Body of pancreas (tissue), 4 donors: ENCODE data around the gene SYNE4.
A peak's percentile ranks its signal among the peaks of the same experiment; 100 is the strongest.

Experiments
- POLR2A ChIP-seq, 3 donors: fragments of 450-650 bp; IDR thresholded peaks; one replicate each; pipeline ENCODE4 v1.6.1; 2016; ENCODE audit warnings: antibody characterized with exemption in 3 of 3, mild to moderate bottlenecking in 2 of 3
- TF ChIP-seq, protein P1 (sequence below), 7 experiments: fragments of 450-650 bp in 4 of 7; fragments of 200-600 bp in 3 of 7; sonication (generic) in 3 of 7; IDR thresholded peaks; one replicate each; pipeline ENCODE4 v1.5.1; 2016 to 2019; ENCODE audit warnings: antibody characterized with exemption in 7 of 7

DNA sequence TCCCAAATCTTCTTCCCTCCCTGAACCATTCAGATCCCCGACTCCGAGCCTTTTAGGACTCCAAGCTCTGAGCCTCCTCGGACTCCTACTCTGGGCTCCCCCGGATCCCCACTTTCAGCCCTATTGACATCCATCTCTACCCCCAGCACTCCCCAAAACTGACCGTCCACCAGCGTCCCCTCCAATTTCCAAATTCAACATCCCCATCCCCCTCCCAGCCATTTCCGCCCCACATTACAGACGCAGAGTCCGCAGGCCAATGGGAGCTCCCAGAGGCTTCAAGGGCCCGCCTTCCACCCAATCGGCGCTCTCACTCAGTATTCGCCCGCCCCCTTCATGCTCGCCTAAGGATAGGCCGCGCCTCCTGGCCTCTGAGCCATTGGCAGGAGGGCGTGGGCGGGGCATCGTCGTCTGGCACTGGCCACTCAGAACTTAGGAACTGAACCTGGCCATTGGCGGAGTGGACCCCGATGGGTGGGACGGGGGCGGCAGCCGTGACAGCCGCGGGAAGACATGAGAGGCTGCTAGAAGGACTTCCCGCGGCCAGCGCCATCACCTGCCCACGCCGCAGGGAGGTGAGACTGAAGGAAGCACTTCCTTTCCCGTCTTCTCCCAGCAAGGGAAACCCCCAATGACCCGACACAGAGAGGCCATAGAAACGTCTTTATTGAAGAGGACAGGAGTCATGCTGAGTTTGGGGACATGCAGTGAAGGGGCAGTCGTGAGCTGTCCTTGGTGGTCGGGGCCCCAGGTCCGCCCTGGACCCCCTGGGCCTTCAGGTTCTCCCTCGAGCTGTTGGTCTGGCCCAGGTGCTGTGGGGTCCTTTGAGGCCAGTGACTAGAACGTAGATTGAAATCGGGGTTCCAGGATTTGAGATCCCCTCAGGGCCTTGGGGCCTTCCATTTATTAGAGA lies 5.7 kb upstream of the SYNE4 start, which contains the start of gene ALKBH6:
- TF ChIP-seq, protein P1, sequence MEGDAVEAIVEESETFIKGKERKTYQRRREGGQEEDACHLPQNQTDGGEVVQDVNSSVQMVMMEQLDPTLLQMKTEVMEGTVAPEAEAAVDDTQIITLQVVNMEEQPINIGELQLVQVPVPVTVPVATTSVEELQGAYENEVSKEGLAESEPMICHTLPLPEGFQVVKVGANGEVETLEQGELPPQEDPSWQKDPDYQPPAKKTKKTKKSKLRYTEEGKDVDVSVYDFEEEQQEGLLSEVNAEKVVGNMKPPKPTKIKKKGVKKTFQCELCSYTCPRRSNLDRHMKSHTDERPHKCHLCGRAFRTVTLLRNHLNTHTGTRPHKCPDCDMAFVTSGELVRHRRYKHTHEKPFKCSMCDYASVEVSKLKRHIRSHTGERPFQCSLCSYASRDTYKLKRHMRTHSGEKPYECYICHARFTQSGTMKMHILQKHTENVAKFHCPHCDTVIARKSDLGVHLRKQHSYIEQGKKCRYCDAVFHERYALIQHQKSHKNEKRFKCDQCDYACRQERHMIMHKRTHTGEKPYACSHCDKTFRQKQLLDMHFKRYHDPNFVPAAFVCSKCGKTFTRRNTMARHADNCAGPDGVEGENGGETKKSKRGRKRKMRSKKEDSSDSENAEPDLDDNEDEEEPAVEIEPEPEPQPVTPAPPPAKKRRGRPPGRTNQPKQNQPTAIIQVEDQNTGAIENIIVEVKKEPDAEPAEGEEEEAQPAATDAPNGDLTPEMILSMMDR (IDR thresholded peaks at IDR 0.05) = peak in 1 of 7 experiments; percentile 6
- TF ChIP-seq POLR2A (IDR thresholded peaks at IDR 0.05) = peak in 2 of 3 donors; percentile 65
